H9 (cell line): ENCODE results near the gene TRIM2. TPM values are rescaled to one million over a fixed set of nuclear protein-coding genes. Genes with fewer than 3 reads are reported as not detected.

Experiments used
- DNase-seq: peaks from one replicate; pipeline ENCODE4 v3.0.0-alpha.2; 2017
- H2AFZ ChIP-seq: one replicate; pipeline ENCODE4 v1.6.1; 2013; ENCODE audit warnings: mild to moderate bottlenecking, low read length, control low read depth, moderate library complexity
- H2AK5ac ChIP-seq: 2 replicates; pipeline ENCODE4 v1.6.1; 2013; ENCODE audit warnings: low read length, control low read depth, mixed read lengths; ENCODE audit not compliant: insufficient read length
- H2BK120ac ChIP-seq: one replicate; pipeline ENCODE4 v1.6.1; 2013; ENCODE audit warnings: low read depth, mild to moderate bottlenecking, low read length, control low read depth, inconsistent platforms; ENCODE audit not compliant: poor library complexity, severe bottlenecking
- H2BK12ac ChIP-seq: 2 replicates; pipeline ENCODE4 v1.6.1; 2013; ENCODE audit warnings: low read length, control low read depth, mixed read lengths, low read depth; ENCODE audit not compliant: insufficient read length
- H2BK15ac ChIP-seq: 2 replicates; pipeline ENCODE4 v1.6.1; 2013; ENCODE audit warnings: low read depth, low read length, control low read depth
- H2BK20ac ChIP-seq: one replicate; pipeline ENCODE4 v1.6.1; 2013; ENCODE audit warnings: low read depth, mild to moderate bottlenecking, low read length, control low read depth, inconsistent platforms; ENCODE audit not compliant: poor library complexity, severe bottlenecking
- H2BK5ac ChIP-seq: 2 replicates; pipeline ENCODE4 v1.6.1; 2013; ENCODE audit warnings: low read length, control low read depth, mixed read lengths; ENCODE audit not compliant: insufficient read length
- H3K14ac ChIP-seq: 2 replicates; pipeline ENCODE4 v1.6.1; 2013; ENCODE audit warnings: low read length, control low read depth; ENCODE audit not compliant: insufficient read depth
- H3K18ac ChIP-seq: 2 replicates; pipeline ENCODE4 v1.6.1; 2013; ENCODE audit warnings: low read depth, mild to moderate bottlenecking, mixed read lengths, low read length, control low read depth; ENCODE audit not compliant: insufficient read length
- H3K23ac ChIP-seq: 2 replicates; pipeline ENCODE4 v1.6.1; 2013; ENCODE audit warnings: low read length, control low read depth, mixed read lengths, low read depth; ENCODE audit not compliant: insufficient read length
- H3K23me2 ChIP-seq: 2 replicates; pipeline ENCODE4 v1.6.1; 2013; ENCODE audit warnings: low read depth, mild to moderate bottlenecking, mixed read lengths, low read length, control low read depth; ENCODE audit not compliant: insufficient read length, poor library complexity, severe bottlenecking
- H3K27ac ChIP-seq: 2 replicates; pipeline ENCODE4 v1.5.1; 2013; ENCODE audit warnings: low read length, control low read depth, mixed read lengths, low read depth; ENCODE audit not compliant: insufficient read length
- H3K27me3 ChIP-seq: 2 replicates; pipeline ENCODE4 v1.6.1; 2013; ENCODE audit warnings: low read length, control low read depth, inconsistent platforms; ENCODE audit not compliant: insufficient read depth
- H3K4ac ChIP-seq: 2 replicates; pipeline ENCODE4 v1.6.1; 2013; ENCODE audit warnings: low read depth, mild to moderate bottlenecking, control low read depth, inconsistent platforms, low read length, moderate library complexity
- H3K4me1 ChIP-seq: 2 replicates; pipeline ENCODE4 v1.6.1; 2013; ENCODE audit warnings: low read length, control low read depth, inconsistent platforms; ENCODE audit not compliant: insufficient read depth
- H3K4me2 ChIP-seq: 2 replicates; pipeline ENCODE4 v1.6.1; 2013; ENCODE audit warnings: low read length, control low read depth, mixed read lengths; ENCODE audit not compliant: insufficient read length, insufficient read depth
- H3K56ac ChIP-seq: 2 replicates; pipeline ENCODE4 v1.6.1; 2013; ENCODE audit warnings: low read depth, mild to moderate bottlenecking, mixed read lengths, low read length, control low read depth; ENCODE audit not compliant: insufficient read length
- H3K79me1 ChIP-seq: 2 replicates; pipeline ENCODE4 v1.6.1; 2013; ENCODE audit warnings: low read depth, mild to moderate bottlenecking, moderate library complexity, low read length, control low read depth, inconsistent platforms; ENCODE audit not compliant: insufficient read depth, poor library complexity, severe bottlenecking
- H3K79me2 ChIP-seq: 2 replicates; pipeline ENCODE4 v1.6.1; 2013; ENCODE audit warnings: low read length, control low read depth, inconsistent platforms; ENCODE audit not compliant: insufficient read depth
- H3K9ac ChIP-seq: 2 replicates; pipeline ENCODE4 v1.6.1; 2013; ENCODE audit warnings: low read length, control low read depth, mixed read lengths; ENCODE audit not compliant: insufficient read length; ENCODE audit errors: extremely low read depth
- H3K9me3 ChIP-seq: one replicate; pipeline ENCODE4 v1.6.1; 2013; ENCODE audit warnings: low read depth, low read length, inconsistent platforms; ENCODE audit not compliant: control insufficient read depth
- H3T11ph ChIP-seq: one replicate; pipeline ENCODE4 v1.6.1; 2013; ENCODE audit warnings: mild to moderate bottlenecking, low read length, control low read depth, inconsistent platforms
- H4K20me1 ChIP-seq: one replicate; pipeline ENCODE4 v1.6.1; 2013; ENCODE audit not compliant: control insufficient read depth, insufficient read length, insufficient read depth
- H4K5ac ChIP-seq: 2 replicates; pipeline ENCODE4 v1.6.1; 2013; ENCODE audit warnings: low read depth, mild to moderate bottlenecking, mixed read lengths, low read length, control low read depth; ENCODE audit not compliant: insufficient read length
- H4K8ac ChIP-seq: replicated peaks from 2 replicates; pipeline ENCODE4 v1.6.1; 2013; ENCODE audit warnings: low read length, control low read depth, mixed read lengths, low read depth; ENCODE audit not compliant: insufficient read length
- H4K91ac ChIP-seq: 2 replicates; pipeline ENCODE4 v1.6.1; 2013; ENCODE audit warnings: low read depth, mild to moderate bottlenecking, moderate library complexity, mixed read lengths, low read length, control low read depth; ENCODE audit not compliant: insufficient read length
- H3K27ac Mint-ChIP-seq, 3 experiments: 2 replicates in 2 of 3; 3 replicates in 1 of 3; pipeline ENCODE4 v1.8.0; 2020 to 2021; ENCODE audit warnings: mixed read lengths in 3 of 3, mild to moderate bottlenecking in 1 of 3, moderate library complexity in 1 of 3
- H3K27me3 Mint-ChIP-seq: 2 replicates; pipeline ENCODE4 v1.8.0; 2021; ENCODE audit warnings: low read depth, mild to moderate bottlenecking, moderate library complexity, mixed read lengths
- H3K36me3 Mint-ChIP-seq, 3 experiments: 2 replicates in 2 of 3; 3 replicates in 1 of 3; pipeline ENCODE4 v1.8.0; 2020 to 2021; ENCODE audit warnings: low read depth in 3 of 3, mixed read lengths in 3 of 3; ENCODE audit not compliant: insufficient read depth in 1 of 3
- H3K4me1 Mint-ChIP-seq, 2 experiments: 2 replicates each; pipeline ENCODE4 v1.8.0; 2020; ENCODE audit warnings: mixed read lengths in 2 of 2
- H3K4me3 Mint-ChIP-seq, 2 experiments: 2 replicates in 1 of 2; 3 replicates in 1 of 2; pipeline ENCODE4 v1.8.0; 2020 to 2021; ENCODE audit warnings: mild to moderate bottlenecking in 2 of 2, mixed read lengths in 2 of 2, moderate library complexity in 1 of 2
- H3K9me3 Mint-ChIP-seq, 2 experiments: 2 replicates in 1 of 2; 3 replicates in 1 of 2; pipeline ENCODE4 v1.8.0; 2020; ENCODE audit warnings: mild to moderate bottlenecking in 2 of 2, mixed read lengths in 2 of 2, moderate library complexity in 1 of 2
- WGBS: extraction: QIAGEN DNeasy Blood & Tissue Kit; methylation state at CpG from one replicate; pipeline ENCODE4 v1.1.7; 2013; ENCODE audit warnings: missing lambda C conversion rate, low lambda C conversion rate, mixed read lengths; ENCODE audit not compliant: insufficient read length; ENCODE audit errors: extremely low coverage; 5-methylcytosine and 5-hydroxymethylcytosine counted together
- total RNA-seq: library from RNA; stranded (reverse); gene quantifications from 2 replicates; pipeline ENCODE4 v1.2.1, GENCODE V29; 2021
- TF ChIP-seq, protein P1 (sequence below): fragments of 200-600 bp; sonication (generic); conservative IDR thresholded peaks from 3 replicates; pipeline ENCODE4 v1.8.0; 2021; ENCODE audit warnings: antibody characterized with exemption, mild to moderate bottlenecking

Gene TRIM2
- total RNA-seq, 1 experiment from 2014 or later = 28.9 TPM

DNA sequence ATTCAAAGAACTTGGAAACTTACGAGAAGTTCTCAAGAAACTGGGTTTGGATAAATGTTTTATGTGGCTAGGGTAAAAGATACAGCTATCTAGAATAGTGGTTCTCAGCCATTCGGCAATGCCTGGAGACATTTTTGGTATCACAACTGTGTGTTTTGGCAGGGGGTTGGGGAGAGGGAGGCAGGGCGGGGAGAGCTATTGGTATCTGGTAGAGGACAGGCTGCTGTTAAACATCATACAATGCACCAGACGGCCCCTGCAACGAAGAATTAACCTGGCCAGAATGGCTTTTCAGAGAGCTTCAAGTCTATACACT is 89.5 kb downstream of the TRIM2 start:
- H4K20me1 ChIP-seq = no peaks in the 10 kb centered on the region
- H3K79me2 ChIP-seq = no peaks in the 10 kb centered on the region
- Mint-ChIP-seq H3K4me1 (peaks cover 25 to 35% of the 10 kb centered on the region in 2 experiments), H3K27ac (no peak overlapping the region), H3K9me3 (no peaks in the 10 kb centered on the region), H3K27me3 (no peaks in the 10 kb centered on the region), H3K36me3 (peaks cover 34 to 72% (median 49%) of the 10 kb centered on the region in 3 experiments), H3K4me3 (no peak overlapping the region)
- no peak overlapping the region for H4K91ac ChIP-seq
- H3K27me3 ChIP-seq = no peaks in the 10 kb centered on the region
- no peak overlapping the region for H3K14ac ChIP-seq
- H3K4me2 ChIP-seq = no peak overlapping the region
- no peak overlapping the region for H3K56ac ChIP-seq
- no peak overlapping the region for H2BK12ac ChIP-seq
- no peak overlapping the region for H2AK5ac ChIP-seq
- no peak overlapping the region for H2BK20ac ChIP-seq
- H3K23ac ChIP-seq = no peak overlapping the region
- H3K9ac ChIP-seq = no peak overlapping the region
- no peak for DNase-seq
- H3K4me1 ChIP-seq = no peaks in the 10 kb centered on the region; the same call in 1 of the 2 replicates
- H3K23me2 ChIP-seq = no peaks in the 10 kb centered on the region
- no peak overlapping the region for H3K18ac ChIP-seq
- TF ChIP-seq, protein P1, sequence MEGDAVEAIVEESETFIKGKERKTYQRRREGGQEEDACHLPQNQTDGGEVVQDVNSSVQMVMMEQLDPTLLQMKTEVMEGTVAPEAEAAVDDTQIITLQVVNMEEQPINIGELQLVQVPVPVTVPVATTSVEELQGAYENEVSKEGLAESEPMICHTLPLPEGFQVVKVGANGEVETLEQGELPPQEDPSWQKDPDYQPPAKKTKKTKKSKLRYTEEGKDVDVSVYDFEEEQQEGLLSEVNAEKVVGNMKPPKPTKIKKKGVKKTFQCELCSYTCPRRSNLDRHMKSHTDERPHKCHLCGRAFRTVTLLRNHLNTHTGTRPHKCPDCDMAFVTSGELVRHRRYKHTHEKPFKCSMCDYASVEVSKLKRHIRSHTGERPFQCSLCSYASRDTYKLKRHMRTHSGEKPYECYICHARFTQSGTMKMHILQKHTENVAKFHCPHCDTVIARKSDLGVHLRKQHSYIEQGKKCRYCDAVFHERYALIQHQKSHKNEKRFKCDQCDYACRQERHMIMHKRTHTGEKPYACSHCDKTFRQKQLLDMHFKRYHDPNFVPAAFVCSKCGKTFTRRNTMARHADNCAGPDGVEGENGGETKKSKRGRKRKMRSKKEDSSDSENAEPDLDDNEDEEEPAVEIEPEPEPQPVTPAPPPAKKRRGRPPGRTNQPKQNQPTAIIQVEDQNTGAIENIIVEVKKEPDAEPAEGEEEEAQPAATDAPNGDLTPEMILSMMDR = no peak
- H3K9me3 ChIP-seq = no peaks in the 10 kb centered on the region
- no peak overlapping the region for H2BK120ac ChIP-seq
- H4K5ac ChIP-seq = no peak overlapping the region
- no peak overlapping the region for H2BK15ac ChIP-seq
- no peak overlapping the region for H3K27ac ChIP-seq
- H3K4ac ChIP-seq = no peak overlapping the region
- H4K8ac ChIP-seq = no peak overlapping the region
- H2AFZ ChIP-seq = no peak overlapping the region
- no peak overlapping the region for H2BK5ac ChIP-seq
- no peak overlapping the region for H3T11ph ChIP-seq
- WGBS = no CpG with 5 or more reads among the region's 5 CpGs
- no peaks in the 10 kb centered on the region for H3K79me1 ChIP-seq
